Measurements from ENCODE around the gene MED28. TPM values are rescaled to one million over a fixed set of nuclear protein-coding genes. Genes with fewer than 3 reads are reported as not detected.

Gene MED28
- total and polyA plus RNA-seq, 2 of the 4 experiments (the other 2 are of a cell fraction): 8.8 to 9.3 TPM

DNA sequence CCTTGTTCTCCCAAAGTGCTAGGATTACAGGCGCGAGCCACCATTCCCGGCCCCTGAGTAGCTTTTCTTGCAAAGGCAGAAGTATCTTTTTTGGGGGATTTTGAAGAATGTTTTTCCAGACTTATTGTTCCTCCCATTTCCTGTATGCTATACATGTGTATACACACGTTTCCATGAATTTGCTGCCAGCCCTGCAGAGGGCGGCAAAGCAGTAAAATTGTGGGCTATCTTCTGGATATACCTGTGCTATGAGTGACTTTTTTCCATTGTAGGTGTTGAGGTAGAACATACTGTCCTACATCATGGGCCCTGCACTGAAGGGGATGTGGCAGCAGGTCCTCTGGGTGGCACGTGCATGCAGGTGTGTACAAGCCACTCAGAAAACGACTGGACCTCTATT lies 16.9 kb upstream of the MED28 start:
- peak; percentile 6 for DNase-seq

More for the DNA sequence above, 16.9 kb upstream of the MED28 start:
- H4K8ac ChIP-seq (ENCODE audit: low read depth in 2 of 2, low read length in 2 of 2): no peak overlapping the region
- no peaks in the 10 kb centered on the region for H3K4me1 ChIP-seq (ENCODE audit: control insufficient read depth, insufficient read depth, low read length)
- H3K4me2 ChIP-seq (ENCODE audit: low read depth, low read length): no peak overlapping the region
- no peak overlapping the region for H2BK20ac ChIP-seq (ENCODE audit: low read depth, low read length)
- H3K9me1 ChIP-seq (ENCODE audit: insufficient read depth, low read length): no peaks in the 10 kb centered on the region
- ChIA-PET POLR2A (ENCODE audit: unreplicated experiment) (no interaction called here), CTCF (interaction anchor here (0.6 kb wide), 1 partner anchor 165 kb away, joined by 3 read pairs; no protein-coding TSS in a partner anchor)
- H3K18ac ChIP-seq (ENCODE audit: low read depth, low read length): no peak overlapping the region
- H4K91ac ChIP-seq (ENCODE audit: insufficient read depth, low read depth, low read length): no peak overlapping the region
- no peak overlapping the region for H2AK5ac ChIP-seq (ENCODE audit: low read depth, low read length)
- dilution Hi-C loops (cut with HindIII; ENCODE audit: low sequenced_read_pairs, unreplicated experiment): no loop called here
- H3K4me3 ChIP-seq (ENCODE audit: insufficient read depth, low read depth, low read length): no peak overlapping the region
- no peak overlapping the region for H3K56ac ChIP-seq (ENCODE audit: extremely low read depth, insufficient read depth, low read length)
- WGBS, 2 experiments (ENCODE audit: extremely low coverage in 2 of 2, insufficient read length in 1 of 2): no CpG with 5 or more reads among the region's 7 CpGs
- H3K27me3 ChIP-seq (ENCODE audit: control insufficient read depth, insufficient read depth, low read length): no peaks in the 10 kb centered on the region
- intact Hi-C loops (cut with micrococcal nuclease): no loop called here
- no peak overlapping the region for H2BK5ac ChIP-seq (ENCODE audit: low read depth, low read length, poor library complexity, severe bottlenecking)
- no TSS peak for BruUV-seq (replicated peaks)
- in situ Hi-C loops (cut with MboI; ENCODE audit: low sequenced_read_pairs): loop anchor here (25.0 kb wide), 2 partner anchors 215 to 415 kb away; partner anchors contain the start of genes DCAF16, LCORL and NCAPG
- no peaks in the 10 kb centered on the region for H3K79me1 ChIP-seq (ENCODE audit: low read depth in 1 of 2, low read length in 2 of 2)
- no peak overlapping the region for H3K27ac ChIP-seq (ENCODE audit: insufficient read depth, low read length)
- no peak overlapping the region for H2BK15ac ChIP-seq (ENCODE audit: low read depth, low read length)
- no peaks in the 10 kb centered on the region for H4K20me1 ChIP-seq (ENCODE audit: insufficient read depth, low read length)
- H3K14ac ChIP-seq (replicated peaks; ENCODE audit: low read depth, low read length): no peak overlapping the region
- no peak overlapping the region for H4K5ac ChIP-seq (ENCODE audit: low read depth, low read length)
- no peak overlapping the region for H3K23ac ChIP-seq (ENCODE audit: low read depth, low read length)
- H3K9me3 ChIP-seq (ENCODE audit: control insufficient read depth, insufficient read depth, low read length): no peaks in the 10 kb centered on the region
- no peak overlapping the region for H2AK9ac ChIP-seq (replicated peaks; ENCODE audit: low read depth, low read length, poor library complexity)
- H2AFZ ChIP-seq (replicated peaks; ENCODE audit: low read length, poor library complexity): no peak overlapping the region
- H3K36me3 ChIP-seq (ENCODE audit: control insufficient read depth, insufficient read depth, low read length): peaks cover 30% of the 10 kb centered on the region
- TF ChIP-seq, protein P1, sequence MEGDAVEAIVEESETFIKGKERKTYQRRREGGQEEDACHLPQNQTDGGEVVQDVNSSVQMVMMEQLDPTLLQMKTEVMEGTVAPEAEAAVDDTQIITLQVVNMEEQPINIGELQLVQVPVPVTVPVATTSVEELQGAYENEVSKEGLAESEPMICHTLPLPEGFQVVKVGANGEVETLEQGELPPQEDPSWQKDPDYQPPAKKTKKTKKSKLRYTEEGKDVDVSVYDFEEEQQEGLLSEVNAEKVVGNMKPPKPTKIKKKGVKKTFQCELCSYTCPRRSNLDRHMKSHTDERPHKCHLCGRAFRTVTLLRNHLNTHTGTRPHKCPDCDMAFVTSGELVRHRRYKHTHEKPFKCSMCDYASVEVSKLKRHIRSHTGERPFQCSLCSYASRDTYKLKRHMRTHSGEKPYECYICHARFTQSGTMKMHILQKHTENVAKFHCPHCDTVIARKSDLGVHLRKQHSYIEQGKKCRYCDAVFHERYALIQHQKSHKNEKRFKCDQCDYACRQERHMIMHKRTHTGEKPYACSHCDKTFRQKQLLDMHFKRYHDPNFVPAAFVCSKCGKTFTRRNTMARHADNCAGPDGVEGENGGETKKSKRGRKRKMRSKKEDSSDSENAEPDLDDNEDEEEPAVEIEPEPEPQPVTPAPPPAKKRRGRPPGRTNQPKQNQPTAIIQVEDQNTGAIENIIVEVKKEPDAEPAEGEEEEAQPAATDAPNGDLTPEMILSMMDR (conservative IDR thresholded peaks at IDR 0.05; ENCODE audit: low read depth, low read length): peak; percentile 23; the same call in 1 of the 2 replicates
- TF ChIP-seq, protein P2, sequence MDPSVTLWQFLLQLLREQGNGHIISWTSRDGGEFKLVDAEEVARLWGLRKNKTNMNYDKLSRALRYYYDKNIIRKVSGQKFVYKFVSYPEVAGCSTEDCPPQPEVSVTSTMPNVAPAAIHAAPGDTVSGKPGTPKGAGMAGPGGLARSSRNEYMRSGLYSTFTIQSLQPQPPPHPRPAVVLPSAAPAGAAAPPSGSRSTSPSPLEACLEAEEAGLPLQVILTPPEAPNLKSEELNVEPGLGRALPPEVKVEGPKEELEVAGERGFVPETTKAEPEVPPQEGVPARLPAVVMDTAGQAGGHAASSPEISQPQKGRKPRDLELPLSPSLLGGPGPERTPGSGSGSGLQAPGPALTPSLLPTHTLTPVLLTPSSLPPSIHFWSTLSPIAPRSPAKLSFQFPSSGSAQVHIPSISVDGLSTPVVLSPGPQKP (IDR thresholded peaks at IDR 0.05; ENCODE audit: borderline replicate concordance, low read depth, low read length): no peak
- TF ChIP-seq RFX5 (IDR thresholded peaks at IDR 0.05; ENCODE audit: low read depth, low read length) (no peak), CHD1 (IDR thresholded peaks at IDR 0.05; ENCODE audit: low read depth, low read length) (no peak), FOS (IDR thresholded peaks at IDR 0.05; ENCODE audit: low read depth, low read length) (no peak), RAD21 (IDR thresholded peaks at IDR 0.05; ENCODE audit: low read length) (peak; percentile 33), BHLHE40 (IDR thresholded peaks at IDR 0.05; ENCODE audit: low read depth, low read length) (no peak)
- TF ChIP-seq, protein P3, sequence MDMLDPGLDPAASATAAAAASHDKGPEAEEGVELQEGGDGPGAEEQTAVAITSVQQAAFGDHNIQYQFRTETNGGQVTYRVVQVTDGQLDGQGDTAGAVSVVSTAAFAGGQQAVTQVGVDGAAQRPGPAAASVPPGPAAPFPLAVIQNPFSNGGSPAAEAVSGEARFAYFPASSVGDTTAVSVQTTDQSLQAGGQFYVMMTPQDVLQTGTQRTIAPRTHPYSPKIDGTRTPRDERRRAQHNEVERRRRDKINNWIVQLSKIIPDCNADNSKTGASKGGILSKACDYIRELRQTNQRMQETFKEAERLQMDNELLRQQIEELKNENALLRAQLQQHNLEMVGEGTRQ (IDR thresholded peaks at IDR 0.05; ENCODE audit: low read depth, low read length): no peak
- peak; percentile 49; the same call in 1 of the 2 replicates for ATAC-seq (ENCODE audit: low read depth)
- H3K9ac ChIP-seq (ENCODE audit: low read depth, low read length): no peak overlapping the region
- no peak overlapping the region for H3K4ac ChIP-seq (ENCODE audit: low read depth, low read length)
- no peak overlapping the region for H2BK120ac ChIP-seq (ENCODE audit: low read depth, low read length)
